CD8-positive, alpha-beta memory T cell (primary cell): ENCODE measurements around the gene IL3RA. TPM values are rescaled to one million over a fixed set of nuclear protein-coding genes. Genes with fewer than 3 reads are reported as not detected.
A peak's percentile ranks its signal among the peaks of the same experiment; 100 is the strongest.

Source experiments
- CTCF ChIA-PET: fragments of 350-600 bp; sonication (Branson Sonifier 250); formaldehyde crosslinking; loops from one replicate; lab custom pipeline; 2021; ENCODE audit warnings: antibody characterized with exemption; lab: Charles Lee
- POLR2A ChIA-PET: fragments of 350-600 bp; sonication (Branson Sonifier 250); formaldehyde crosslinking; loops from one replicate; lab custom pipeline; 2021; ENCODE audit warnings: antibody characterized with exemption; lab: Charles Lee
- DNase-seq, 5 donors: peaks; one replicate each; pipeline versions ENCODE4 v3.0.0 to v3.0.0-alpha.2; 2020 to 2022; ENCODE audit warnings: mixed read lengths in 1 of 5
- H3K27ac ChIP-seq: one replicate; pipeline ENCODE4 v1.7.0; 2013; ENCODE audit warnings: low read depth, mild to moderate bottlenecking, low read length, moderate library complexity
- H3K27me3 ChIP-seq: 2 replicates; pipeline ENCODE4 v1.7.0; 2013; ENCODE audit warnings: low read length, mild to moderate bottlenecking; ENCODE audit not compliant: insufficient read depth, poor library complexity, severe bottlenecking
- H3K36me3 ChIP-seq: 2 replicates; pipeline ENCODE4 v1.7.0; 2013; ENCODE audit warnings: mild to moderate bottlenecking, low read length, moderate library complexity; ENCODE audit not compliant: insufficient read depth
- H3K4me1 ChIP-seq: 2 replicates; pipeline ENCODE4 v1.7.0; 2013; ENCODE audit warnings: mild to moderate bottlenecking, low read length, moderate library complexity; ENCODE audit not compliant: insufficient read depth
- H3K4me3 ChIP-seq: 2 replicates; pipeline ENCODE4 v1.7.0; 2013; ENCODE audit warnings: mild to moderate bottlenecking, low read length
- H3K9me3 ChIP-seq: 2 replicates; pipeline ENCODE4 v1.7.0; 2013; ENCODE audit warnings: mild to moderate bottlenecking, low read length
- H3K27ac Mint-ChIP-seq, 8 donors: one replicate each; pipeline ENCODE4 v1.8.0; 2020 to 2021; ENCODE audit warnings: mixed read lengths in 8 of 8, mild to moderate bottlenecking in 6 of 8, inconsistent platforms in 3 of 8, moderate library complexity in 3 of 8
- H3K27me3 Mint-ChIP-seq, 2 donors: one replicate each; pipeline ENCODE4 v1.8.0; 2020 to 2021; ENCODE audit warnings: mixed read lengths in 2 of 2, mild to moderate bottlenecking in 1 of 2, moderate library complexity in 1 of 2
- H3K36me3 Mint-ChIP-seq, 3 donors: one replicate each; pipeline ENCODE4 v1.8.0; 2020 to 2021; ENCODE audit warnings: mixed read lengths in 3 of 3, inconsistent platforms in 1 of 3, mild to moderate bottlenecking in 1 of 3
- H3K4me1 Mint-ChIP-seq, 3 donors: one replicate each; pipeline ENCODE4 v1.8.0; 2020 to 2021; ENCODE audit warnings: mixed read lengths in 3 of 3, inconsistent platforms in 1 of 3, mild to moderate bottlenecking in 1 of 3
- H3K4me3 Mint-ChIP-seq, 7 donors: one replicate each; pipeline ENCODE4 v1.8.0; 2020 to 2021; ENCODE audit warnings: mixed read lengths in 7 of 7, mild to moderate bottlenecking in 6 of 7, moderate library complexity in 4 of 7, inconsistent platforms in 2 of 7
- H3K9me3 Mint-ChIP-seq, 5 donors: one replicate each; pipeline ENCODE4 v1.8.0; 2020 to 2022; ENCODE audit warnings: mixed read lengths in 5 of 5, mild to moderate bottlenecking in 3 of 5, moderate library complexity in 2 of 5, inconsistent platforms in 1 of 5
- polyA plus RNA-seq: library from polyadenylated mRNA; unstranded; fragments of 300-500 nt; fragmentation: Illumina TruSeq; gene quantifications from one replicate; pipeline ENCODE4 v1.2.3, GENCODE V29; 2021
- total RNA-seq, 2 experiments: library from RNA; stranded (reverse); gene quantifications; one replicate each; pipeline ENCODE4 v1.2.3, GENCODE V29; 2021

IL3RA gene
- total and polyA plus RNA-seq, 3 experiments from 2014 or later, result 0.42 to 0.44 TPM; not detected in 1

- POLR2A ChIA-PET, result no interaction called here
Measured at GRCh38 chrX:1394731-1395501, 58.3 kb downstream of the IL3RA start.

DNA sequence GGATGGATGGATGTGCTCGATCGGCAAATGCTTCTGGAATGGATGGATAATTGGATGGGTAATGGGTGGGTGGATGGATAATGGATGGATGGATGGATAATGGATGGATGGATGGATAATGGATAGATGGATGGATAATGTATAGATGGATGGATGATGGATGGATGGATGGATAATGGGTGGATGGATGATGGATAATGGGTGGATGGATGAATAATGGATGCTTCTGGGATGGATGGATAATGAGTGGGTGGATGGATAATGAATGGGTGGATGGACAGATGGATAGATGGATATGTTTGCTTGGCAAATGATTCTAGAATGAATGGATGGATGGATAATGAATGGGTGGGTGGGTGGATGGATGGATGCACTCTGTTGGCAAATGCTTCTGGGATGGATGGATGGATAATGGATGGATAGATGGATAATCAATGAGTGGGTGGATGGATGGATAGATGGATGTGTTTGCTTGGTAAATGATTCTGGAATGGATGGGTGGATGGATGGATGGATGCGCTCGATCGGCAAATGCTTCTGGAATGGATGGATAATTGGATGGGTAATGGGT is 59.1 kb downstream of the IL3RA start:
- POLR2A ChIA-PET, result no interaction called here
- no peaks in the 10 kb centered on the region for H3K9me3 ChIP-seq
- peaks cover 0 to 24% (median 0%) of the 10 kb centered on the region in 3 donors for H3K36me3 Mint-ChIP-seq
- H3K36me3 ChIP-seq, result peaks cover under 1% of the 10 kb centered on the region
- peaks cover 0 to 1% (median 0%) of the 10 kb centered on the region in 5 donors for H3K9me3 Mint-ChIP-seq
- peaks cover 17 to 39% (median 24%) of the 10 kb centered on the region in 3 donors for H3K4me1 Mint-ChIP-seq
- no peak for DNase-seq
- no peak overlapping the region for H3K4me3 ChIP-seq
- CTCF ChIA-PET, result no interaction called here
- H3K27me3 ChIP-seq, result no peaks in the 10 kb centered on the region
- no peak overlapping the region for H3K27ac ChIP-seq
- H3K4me3 Mint-ChIP-seq, result peak overlapping the region in 4 of 7 donors; percentile 21 to 77 (median 40)
- H3K27ac Mint-ChIP-seq, result peak overlapping the region in 3 of 8 donors; percentile 39 to 59 (median 43)
- H3K27me3 Mint-ChIP-seq, result no peaks in the 10 kb centered on the region
- H3K4me1 ChIP-seq, result peaks cover 6% of the 10 kb centered on the region

More at GRCh38 chrX:1394731-1395501, 58.3 kb downstream of the IL3RA start:
- peaks cover 7% of the 10 kb centered on the region for H3K36me3 ChIP-seq
- peaks cover 14% of the 10 kb centered on the region for H3K4me1 ChIP-seq
- no peak overlapping the region for H3K27ac ChIP-seq
- no peaks in the 10 kb centered on the region for H3K27me3 ChIP-seq
- peaks cover 0 to 1% (median 0%) of the 10 kb centered on the region in 5 donors for H3K9me3 Mint-ChIP-seq
- H3K4me3 Mint-ChIP-seq, result peak overlapping the region; percentile 29 to 87 (median 48)
- H3K27ac Mint-ChIP-seq, result peak overlapping the region in 2 of 8 donors; percentile 39 to 63
- no peaks in the 10 kb centered on the region for H3K27me3 Mint-ChIP-seq
- H3K4me3 ChIP-seq, result no peak overlapping the region
- H3K36me3 Mint-ChIP-seq, result peaks cover 0 to 26% (median 1%) of the 10 kb centered on the region in 3 donors
- CTCF ChIA-PET, result no interaction called here
- peak in 1 of 5 donors; percentile 43 for DNase-seq
- H3K9me3 ChIP-seq, result no peaks in the 10 kb centered on the region
- peaks cover 17 to 47% (median 32%) of the 10 kb centered on the region in 3 donors for H3K4me1 Mint-ChIP-seq

- H3K36me3 Mint-ChIP-seq, result peaks cover 0 to 25% (median 0%) of the 10 kb centered on the region in 3 donors
- H3K27me3 ChIP-seq, result no peaks in the 10 kb centered on the region
- H3K9me3 Mint-ChIP-seq, result peaks cover 0 to 1% (median 0%) of the 10 kb centered on the region in 5 donors
- DNase-seq, result peak in 1 of 5 donors; percentile 29
- peak overlapping the region in 1 of 8 donors; percentile 52 for H3K27ac Mint-ChIP-seq
- CTCF ChIA-PET, result no interaction called here
- peaks cover 11 to 32% (median 18%) of the 10 kb centered on the region in 3 donors for H3K4me1 Mint-ChIP-seq
- H3K4me1 ChIP-seq, result no peaks in the 10 kb centered on the region
- H3K9me3 ChIP-seq, result no peaks in the 10 kb centered on the region
- POLR2A ChIA-PET, result no interaction called here
- H3K4me3 ChIP-seq, result no peak overlapping the region
- H3K27ac ChIP-seq, result no peak overlapping the region
- no peak overlapping the region for H3K4me3 Mint-ChIP-seq
- no peaks in the 10 kb centered on the region for H3K27me3 Mint-ChIP-seq
- H3K36me3 ChIP-seq, result no peaks in the 10 kb centered on the region
Measured at GRCh38 chrX:1397001-1397400, 60.4 kb downstream of the IL3RA start.

GRCh38 chrX:1397441-1398270 is 61.1 kb downstream of the IL3RA start:
- Histone ChIP-seq H3K4me3 (no peak overlapping the region), H3K9me3 (no peaks in the 10 kb centered on the region), H3K4me1 (no peaks in the 10 kb centered on the region), H3K27me3 (no peaks in the 10 kb centered on the region), H3K27ac (no peak overlapping the region), H3K36me3 (no peaks in the 10 kb centered on the region)
- Mint-ChIP-seq H3K27ac (no peak overlapping the region), H3K9me3 (peaks cover 0 to 1% (median 0%) of the 10 kb centered on the region in 5 donors), H3K27me3 (no peaks in the 10 kb centered on the region), H3K4me3 (no peak overlapping the region), H3K36me3 (peaks cover 0 to 25% (median 0%) of the 10 kb centered on the region in 3 donors), H3K4me1 (peaks cover 11 to 32% (median 18%) of the 10 kb centered on the region in 3 donors)
- peak in 1 of 5 donors; percentile 37 for DNase-seq
- ChIA-PET POLR2A (no interaction called here), CTCF (no interaction called here)

DNA sequence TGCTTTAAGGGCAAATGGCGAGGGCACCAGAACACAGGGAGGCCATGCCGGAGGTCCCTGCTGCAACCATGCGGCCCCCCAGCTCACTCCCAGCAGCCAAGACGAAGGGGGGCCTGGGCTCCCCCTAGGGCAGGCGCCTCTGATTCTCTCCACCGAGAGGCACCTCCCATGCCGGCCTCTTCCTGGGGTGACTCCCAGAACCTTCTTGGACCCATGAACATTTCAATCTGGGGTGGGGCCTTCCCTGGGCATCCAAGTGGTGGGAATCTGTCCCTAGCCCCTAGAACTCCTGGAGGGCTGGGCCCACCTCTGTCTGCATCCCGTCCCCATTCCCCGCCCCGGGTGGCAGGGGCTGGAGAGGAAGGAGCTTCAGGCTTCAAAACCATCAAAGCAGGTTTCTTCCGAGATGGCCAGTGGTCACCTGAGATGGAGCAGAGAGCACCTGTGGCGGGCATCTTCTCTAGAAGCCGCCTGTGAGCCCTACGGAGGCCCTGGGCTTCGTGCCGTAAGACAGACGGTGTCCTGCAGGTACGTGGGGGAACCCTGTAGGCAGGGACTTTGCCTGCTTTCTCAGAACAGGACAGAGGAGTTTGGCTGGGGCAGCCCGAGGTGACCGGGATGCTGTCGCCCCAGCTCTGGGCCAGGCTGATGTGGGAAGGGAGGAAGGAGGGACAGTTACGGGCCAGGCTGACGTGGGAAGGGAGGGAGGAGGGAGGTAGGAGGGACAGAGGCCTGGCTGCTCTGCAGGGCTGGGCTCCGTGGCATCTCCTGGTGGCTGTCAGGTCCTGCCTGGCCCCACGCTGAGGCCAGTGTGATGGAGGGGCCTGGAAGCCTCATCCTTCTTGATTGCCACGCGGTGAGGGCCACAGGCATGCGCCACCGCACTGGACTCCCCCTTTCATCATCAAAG is 62.1 kb downstream of the IL3RA start:
- H3K4me1 ChIP-seq, result no peaks in the 10 kb centered on the region
- Mint-ChIP-seq H3K27ac (peak overlapping the region in 1 of 8 donors; percentile 41), H3K36me3 (peaks cover 0 to 25% (median 0%) of the 10 kb centered on the region in 3 donors), H3K27me3 (no peaks in the 10 kb centered on the region), H3K9me3 (peaks cover 0 to 1% (median 0%) of the 10 kb centered on the region in 5 donors), H3K4me3 (no peak overlapping the region), H3K4me1 (peaks cover 10 to 26% (median 13%) of the 10 kb centered on the region in 3 donors)
- H3K27me3 ChIP-seq, result no peaks in the 10 kb centered on the region
- no peak overlapping the region for H3K4me3 ChIP-seq
- POLR2A ChIA-PET, result no interaction called here
- CTCF ChIA-PET, result no interaction called here
- no peak overlapping the region for H3K27ac ChIP-seq
- peaks cover 8% of the 10 kb centered on the region for H3K36me3 ChIP-seq
- H3K9me3 ChIP-seq, result no peaks in the 10 kb centered on the region
- DNase-seq, result peak in 1 of 5 donors; percentile 39

DNA sequence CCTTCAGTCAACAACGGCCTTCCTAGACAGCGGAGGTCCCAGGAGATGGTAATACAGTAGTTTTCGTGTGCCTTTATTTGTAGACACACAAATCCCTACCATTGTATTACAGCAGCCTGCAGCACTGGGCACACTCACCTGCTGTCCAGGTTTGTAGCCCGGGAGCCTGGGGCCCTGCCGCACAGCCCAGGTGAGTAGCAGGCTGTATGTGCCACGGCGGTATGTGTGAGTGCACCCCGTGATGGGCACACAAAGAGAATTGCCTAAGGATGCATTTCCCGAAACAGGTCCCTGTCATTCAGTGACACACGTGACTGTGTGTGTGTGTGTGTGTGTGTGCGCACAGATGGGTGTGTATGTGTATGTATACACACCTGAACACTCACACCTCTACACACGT is 63.5 kb downstream of the IL3RA start:
- ChIA-PET POLR2A (no interaction called here), CTCF (no interaction called here)
- no peak overlapping the region for H3K27ac Mint-ChIP-seq
- H3K9me3 Mint-ChIP-seq, result peaks cover 0 to 1% (median 0%) of the 10 kb centered on the region in 5 donors
- DNase-seq, result peak in 1 of 5 donors; percentile 1
- no peak overlapping the region for H3K4me3 Mint-ChIP-seq
- Histone ChIP-seq H3K9me3 (no peaks in the 10 kb centered on the region), H3K4me3 (no peak overlapping the region), H3K27ac (no peak overlapping the region), H3K4me1 (no peaks in the 10 kb centered on the region), H3K36me3 (peaks cover 20% of the 10 kb centered on the region), H3K27me3 (no peaks in the 10 kb centered on the region)
- H3K27me3 Mint-ChIP-seq, result no peaks in the 10 kb centered on the region
- H3K4me1 Mint-ChIP-seq, result peaks cover 9 to 16% (median 11%) of the 10 kb centered on the region in 3 donors
- H3K36me3 Mint-ChIP-seq, result peaks cover 0 to 25% (median 0%) of the 10 kb centered on the region in 3 donors
